PFSK-1 (cell line): ENCODE data around the gene TYROBP.
A peak's percentile ranks its signal among the peaks of the same experiment; 100 is the strongest.

Experiments
- FOXP2 ChIP-seq: optimal IDR thresholded peaks from 2 replicates; pipeline ENCODE3; 2011; ENCODE audit warnings: borderline replicate concordance, control low read depth, inconsistent platforms; ENCODE audit not compliant: insufficient read depth; ENCODE audit errors: extremely low read length, extremely low read depth
- POLR2AphosphoS5 ChIP-seq: IDR thresholded peaks from 2 replicates; pipeline ENCODE4 v1.6.1; 2012; ENCODE audit warnings: low read depth, mild to moderate bottlenecking, control low read depth, low read length, moderate library complexity
- SIN3A ChIP-seq: IDR thresholded peaks from 2 replicates; pipeline ENCODE4 v1.6.1; 2012; ENCODE audit warnings: mild to moderate bottlenecking, low read length, moderate library complexity, borderline replicate concordance; ENCODE audit not compliant: insufficient read depth
- TAF1 ChIP-seq: IDR thresholded peaks from 2 replicates; pipeline ENCODE4 v1.6.1; 2012; ENCODE audit warnings: low read length, control low read depth, borderline replicate concordance; ENCODE audit not compliant: insufficient read depth
- TF ChIP-seq, protein P1 (sequence below), 2 experiments: IDR thresholded peaks; 2 replicates each; pipeline versions ENCODE4 v1.6.1 to v1.8.0; 2011 to 2012; ENCODE audit warnings: low read depth in 2 of 2, low read length in 2 of 2, control low read depth in 1 of 2, inconsistent platforms in 1 of 2, mild to moderate bottlenecking in 1 of 2, moderate library complexity in 1 of 2; ENCODE audit not compliant: insufficient read depth in 1 of 2

The TYROBP gene

DNA sequence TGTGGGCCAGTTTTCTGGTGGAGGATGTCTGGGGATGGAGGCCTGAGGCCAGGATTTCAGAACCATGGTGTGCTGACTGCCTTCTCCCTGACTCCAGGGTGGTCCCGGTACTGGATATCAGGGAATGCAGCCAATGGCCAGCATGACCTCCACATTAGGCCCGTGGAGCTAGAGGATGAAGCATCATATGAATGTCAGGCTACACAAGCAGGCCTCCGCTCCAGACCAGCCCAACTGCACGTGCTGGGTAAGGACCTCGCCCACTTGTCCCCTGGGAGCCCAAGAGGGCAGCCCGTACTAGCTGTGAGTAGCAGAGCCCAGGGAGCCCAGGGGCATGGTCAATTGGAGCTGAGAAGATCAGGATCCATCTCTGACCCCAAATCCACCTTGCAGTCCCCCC lies 49.8 kb downstream of the TYROBP start:
- TF ChIP-seq TAF1 (no peak), FOXP2 (no peak), POLR2AphosphoS5 (no peak)
- TF ChIP-seq, protein P1, sequence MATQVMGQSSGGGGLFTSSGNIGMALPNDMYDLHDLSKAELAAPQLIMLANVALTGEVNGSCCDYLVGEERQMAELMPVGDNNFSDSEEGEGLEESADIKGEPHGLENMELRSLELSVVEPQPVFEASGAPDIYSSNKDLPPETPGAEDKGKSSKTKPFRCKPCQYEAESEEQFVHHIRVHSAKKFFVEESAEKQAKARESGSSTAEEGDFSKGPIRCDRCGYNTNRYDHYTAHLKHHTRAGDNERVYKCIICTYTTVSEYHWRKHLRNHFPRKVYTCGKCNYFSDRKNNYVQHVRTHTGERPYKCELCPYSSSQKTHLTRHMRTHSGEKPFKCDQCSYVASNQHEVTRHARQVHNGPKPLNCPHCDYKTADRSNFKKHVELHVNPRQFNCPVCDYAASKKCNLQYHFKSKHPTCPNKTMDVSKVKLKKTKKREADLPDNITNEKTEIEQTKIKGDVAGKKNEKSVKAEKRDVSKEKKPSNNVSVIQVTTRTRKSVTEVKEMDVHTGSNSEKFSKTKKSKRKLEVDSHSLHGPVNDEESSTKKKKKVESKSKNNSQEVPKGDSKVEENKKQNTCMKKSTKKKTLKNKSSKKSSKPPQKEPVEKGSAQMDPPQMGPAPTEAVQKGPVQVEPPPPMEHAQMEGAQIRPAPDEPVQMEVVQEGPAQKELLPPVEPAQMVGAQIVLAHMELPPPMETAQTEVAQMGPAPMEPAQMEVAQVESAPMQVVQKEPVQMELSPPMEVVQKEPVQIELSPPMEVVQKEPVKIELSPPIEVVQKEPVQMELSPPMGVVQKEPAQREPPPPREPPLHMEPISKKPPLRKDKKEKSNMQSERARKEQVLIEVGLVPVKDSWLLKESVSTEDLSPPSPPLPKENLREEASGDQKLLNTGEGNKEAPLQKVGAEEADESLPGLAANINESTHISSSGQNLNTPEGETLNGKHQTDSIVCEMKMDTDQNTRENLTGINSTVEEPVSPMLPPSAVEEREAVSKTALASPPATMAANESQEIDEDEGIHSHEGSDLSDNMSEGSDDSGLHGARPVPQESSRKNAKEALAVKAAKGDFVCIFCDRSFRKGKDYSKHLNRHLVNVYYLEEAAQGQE (IDR thresholded peaks at IDR 0.05; ENCODE audit: insufficient read depth in 1 of 2, low read depth in 2 of 2, low read length in 2 of 2): no peak

DNA sequence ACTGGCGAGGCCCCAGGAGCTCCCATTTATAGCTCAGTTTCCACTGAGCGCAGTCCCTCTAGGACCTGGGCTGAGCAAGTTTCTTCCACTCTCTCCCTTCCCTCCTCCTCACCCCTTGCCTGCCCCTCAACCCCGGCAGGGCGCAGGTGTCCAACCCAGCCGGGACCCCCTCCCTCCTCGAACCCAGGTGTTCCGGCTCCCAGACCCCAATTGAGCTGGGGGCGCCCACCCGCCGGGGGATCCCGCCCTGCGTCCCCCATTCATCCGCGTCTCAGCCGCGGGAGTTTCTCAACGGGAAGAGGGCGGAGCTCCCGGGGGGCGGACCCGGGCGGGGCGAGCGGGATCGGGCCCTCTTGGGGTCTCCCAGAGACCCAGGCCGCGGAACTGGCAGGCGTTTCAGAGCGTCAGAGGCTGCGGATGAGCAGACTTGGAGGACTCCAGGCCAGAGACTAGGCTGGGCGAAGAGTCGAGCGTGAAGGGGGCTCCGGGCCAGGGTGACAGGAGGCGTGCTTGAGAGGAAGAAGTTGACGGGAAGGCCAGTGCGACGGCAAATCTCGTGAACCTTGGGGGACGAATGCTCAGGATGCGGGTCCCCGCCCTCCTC lies 51.4 kb downstream of the TYROBP start, which contains the start of gene KIRREL2:
Gene KIRREL2, plus strand, starts transcription at position 366 of the 604 bp plus-strand sequence. Its CDS starts 209 bp downstream, at position 575.
- no peak for TF ChIP-seq SIN3A
- peak; percentile 53 for TF ChIP-seq POLR2AphosphoS5
- 0 out of 2 replicates have a peak, but pooled peaks have one; percentile 11 for TF ChIP-seq TAF1
